Measurements from ENCODE around the gene TBCD.
"Not testable (repeated sequence)": the region's sequence is repeated elsewhere in the genome, so short reads cannot be mapped to it uniquely, and the experiment has no call there.

Gene TBCD

GRCh38 chr17:82765371-82765770 lies 13.5 kb downstream of the TBCD start:
- no peak for DNase-seq (ENCODE audit: low read depth in 1 of 2, low spot score in 1 of 2)

DNA sequence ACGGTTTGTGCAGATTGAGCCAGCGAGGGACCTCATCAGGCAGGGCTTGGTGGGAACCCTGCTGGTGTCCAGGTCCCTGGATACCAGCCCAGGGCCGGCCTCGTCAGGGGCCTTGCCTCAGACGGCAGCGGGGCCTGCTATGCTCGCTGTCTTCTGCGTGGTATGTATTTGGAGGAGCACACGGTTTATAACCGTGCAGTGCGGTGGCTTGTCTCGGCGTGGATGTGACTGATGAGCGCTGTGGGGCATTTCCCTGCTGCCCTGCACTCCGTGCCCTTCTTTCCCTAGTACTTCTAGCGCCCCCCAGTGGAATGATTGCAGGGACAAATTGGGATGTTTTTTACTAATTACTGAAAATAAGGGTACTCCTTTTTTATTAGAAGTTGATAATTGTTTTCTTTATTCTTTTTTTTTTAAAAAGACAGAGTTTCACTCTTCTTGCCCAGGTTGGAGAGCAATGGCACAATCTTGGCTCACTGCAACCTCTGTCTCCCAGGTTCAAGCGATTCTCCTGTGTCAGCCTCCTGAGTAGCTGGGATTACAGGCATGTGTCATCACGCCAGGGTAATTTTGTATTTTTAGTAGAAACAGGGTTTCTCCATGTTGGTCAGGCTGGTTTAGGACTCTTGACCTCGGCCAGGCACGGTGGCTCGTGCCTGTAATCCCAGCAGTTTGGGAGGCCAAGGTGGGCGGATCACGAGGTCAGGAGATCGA lies 15.3 kb downstream of the TBCD start:
- no peak for DNase-seq (ENCODE audit: low read depth in 1 of 2, low spot score in 1 of 2)

DNA sequence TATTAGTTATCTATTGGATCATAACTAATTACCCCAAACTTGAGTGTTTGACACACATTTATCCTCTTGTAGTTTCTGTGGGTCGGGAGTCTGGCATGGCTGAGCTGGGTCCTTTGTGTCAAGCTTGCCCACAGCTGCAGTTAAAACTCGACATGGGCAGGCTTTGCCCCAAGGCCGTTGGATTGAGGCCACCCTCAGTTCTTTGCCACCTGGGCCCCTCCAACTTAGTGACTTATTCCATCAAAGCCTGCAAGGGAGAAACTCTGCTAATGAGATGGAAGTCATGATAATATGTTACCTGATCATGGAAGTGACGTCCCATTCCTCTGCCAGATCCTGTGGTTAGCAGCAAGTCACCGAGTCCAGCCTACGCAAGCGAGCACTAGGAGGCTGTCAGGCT lies 17.2 kb downstream of the TBCD start:
- DNase-seq (ENCODE audit: low read depth in 1 of 2, low spot score in 1 of 2), result no peak

GRCh38 chr17:82772026-82772425 lies 20.2 kb downstream of the TBCD start:
- no peak for DNase-seq (ENCODE audit: low read depth in 1 of 2, low spot score in 1 of 2)

DNA sequence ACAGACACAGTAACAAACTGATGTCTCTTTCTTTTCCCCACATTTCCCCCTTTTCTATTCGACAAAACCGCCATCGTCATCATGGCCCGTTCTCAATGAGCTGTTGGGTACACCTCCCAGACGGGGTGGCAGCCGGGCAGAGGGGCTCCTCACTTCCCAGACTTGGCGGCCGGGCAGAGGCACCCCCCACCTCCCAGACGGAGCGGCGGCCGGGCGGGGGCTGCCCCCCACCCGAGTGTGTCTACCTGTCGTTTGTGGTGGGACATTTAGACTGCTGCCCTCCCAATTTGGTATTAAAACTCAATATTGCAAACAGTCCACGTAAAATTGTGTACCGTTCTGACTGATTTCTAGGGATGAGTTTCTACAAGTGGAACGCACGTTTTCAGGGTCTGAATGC lies 22.6 kb downstream of the TBCD start:
- DNase-seq (ENCODE audit: low read depth in 1 of 2, low spot score in 1 of 2), result not testable (repeated sequence)

- peak in 1 of 2 donors; percentile 28 for DNase-seq (ENCODE audit: low read depth in 1 of 2, low spot score in 1 of 2)
Observed at GRCh38 chr17:82775001-82775823, 23.3 kb downstream of the TBCD start.

- DNase-seq (ENCODE audit: low read depth in 1 of 2, low spot score in 1 of 2), result no peak
Observed at GRCh38 chr17:82776454-82776853, 24.6 kb downstream of the TBCD start.

DNA sequence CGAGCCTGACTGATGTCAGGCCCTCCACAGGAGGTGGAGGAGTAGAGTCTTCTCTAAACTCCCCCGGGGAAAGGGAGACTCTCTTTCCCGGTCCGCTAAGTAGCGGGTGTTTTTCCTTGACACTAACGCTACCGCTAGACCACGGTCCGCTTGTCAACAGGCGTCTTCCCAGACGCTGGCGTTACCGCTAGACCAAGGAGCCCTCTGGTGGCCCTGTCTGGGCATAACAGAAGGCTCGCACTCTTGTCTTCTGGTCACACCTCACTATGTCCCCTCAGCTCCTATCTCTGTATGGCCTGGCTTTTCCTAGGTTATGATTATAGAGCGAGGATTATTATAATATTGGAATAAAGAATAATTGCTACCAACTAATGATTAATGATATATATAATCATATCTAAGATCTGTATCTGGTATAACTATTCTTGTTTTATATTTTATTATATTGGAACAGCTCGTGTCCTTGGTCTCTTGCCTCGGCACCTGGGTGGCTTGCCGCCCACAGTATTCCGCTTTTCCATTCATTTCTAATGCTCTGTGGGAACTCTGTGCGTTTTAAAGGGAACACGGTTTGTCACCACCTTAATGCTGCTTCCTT lies 26.0 kb downstream of the TBCD start:
- DNase-seq (ENCODE audit: low read depth in 1 of 2, low spot score in 1 of 2), result not testable (repeated sequence)

DNA sequence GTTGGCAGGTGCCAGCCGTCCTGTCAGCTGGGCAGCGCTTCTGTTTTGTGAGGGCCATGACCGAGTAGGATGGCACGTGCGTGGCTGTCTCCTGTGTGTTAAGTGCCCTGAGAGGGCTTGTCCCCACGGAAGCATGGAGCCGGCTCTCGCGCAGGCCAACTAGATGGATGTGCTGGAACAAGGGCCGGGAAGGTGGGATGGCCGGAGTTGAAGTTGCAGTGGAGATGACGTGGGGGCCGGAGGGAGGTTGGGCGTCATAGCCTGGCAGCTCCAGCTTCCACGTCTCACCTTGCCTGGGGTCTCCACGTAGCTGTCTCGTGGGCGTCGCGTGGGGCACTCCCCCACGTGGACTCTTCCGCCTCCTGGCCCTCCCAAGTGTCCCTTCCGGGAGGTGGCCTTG lies 27.7 kb downstream of the TBCD start:
- DNase-seq (ENCODE audit: low read depth in 1 of 2, low spot score in 1 of 2), result no peak

GRCh38 chr17:82780195-82780594 lies 28.3 kb downstream of the TBCD start:
- no peak for DNase-seq (ENCODE audit: low read depth in 1 of 2, low spot score in 1 of 2)

DNA sequence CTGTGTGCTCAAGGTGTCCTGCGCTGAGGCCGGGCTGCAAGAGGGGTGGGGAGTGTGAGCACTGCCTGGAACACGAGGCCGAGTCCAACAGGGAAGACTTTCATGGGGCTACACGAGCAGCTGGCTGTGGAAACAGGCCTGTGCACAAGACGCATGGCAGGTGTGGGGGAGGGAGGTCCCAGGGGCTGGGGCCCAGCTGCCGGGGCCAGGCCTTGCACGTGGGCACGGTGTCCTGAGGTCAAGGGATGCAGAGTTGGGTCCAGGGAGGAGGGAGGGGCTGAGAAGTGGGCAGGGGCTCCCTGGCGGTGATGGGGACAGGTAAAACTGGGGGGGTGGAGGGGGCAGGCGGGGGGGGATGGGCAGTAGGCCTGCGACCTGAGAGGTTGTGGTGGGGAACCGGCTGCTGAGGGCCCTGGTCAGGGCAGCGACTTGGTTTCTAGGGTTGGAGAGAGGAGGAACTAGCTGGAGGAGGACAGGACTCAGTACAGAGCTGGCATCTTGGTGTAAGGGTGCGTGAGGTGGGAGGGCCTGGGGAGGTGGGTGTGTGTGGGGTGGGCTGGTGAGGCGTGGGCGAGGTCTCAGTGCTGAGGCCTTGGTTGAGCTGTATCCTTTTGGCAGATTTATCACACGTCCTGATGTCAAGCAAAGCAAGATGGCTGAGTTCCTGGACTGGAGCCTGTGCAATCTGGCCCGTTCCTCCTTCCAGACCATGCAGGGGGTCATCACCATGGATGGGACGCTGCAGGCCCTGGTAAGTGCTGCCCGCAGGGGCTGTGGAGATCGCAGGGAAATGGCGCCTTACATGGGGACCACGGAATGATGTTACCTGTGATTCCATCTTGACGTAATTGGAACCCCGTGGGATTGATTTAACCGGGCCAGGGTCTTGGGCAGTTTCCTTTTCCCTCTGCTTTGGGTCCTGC lies 29.4 kb downstream of the TBCD start:
- no peak for DNase-seq (ENCODE audit: low read depth in 1 of 2, low spot score in 1 of 2)

- peak; percentile 73 to 77 for DNase-seq (ENCODE audit: low read depth in 1 of 2, low spot score in 1 of 2)
Observed at GRCh38 chr17:82781894-82782274, 30.0 kb downstream of the TBCD start.

GRCh38 chr17:82782657-82783207 lies 30.9 kb downstream of the TBCD start:
- no peak for DNase-seq (ENCODE audit: low read depth in 1 of 2, low spot score in 1 of 2)

GRCh38 chr17:82783498-82783897 lies 31.6 kb downstream of the TBCD start:
- DNase-seq (ENCODE audit: low read depth in 1 of 2, low spot score in 1 of 2), result no peak

- not testable (repeated sequence) for DNase-seq (ENCODE audit: low read depth in 1 of 2, low spot score in 1 of 2)
Observed at GRCh38 chr17:82785581-82785980, 33.7 kb downstream of the TBCD start.

DNA sequence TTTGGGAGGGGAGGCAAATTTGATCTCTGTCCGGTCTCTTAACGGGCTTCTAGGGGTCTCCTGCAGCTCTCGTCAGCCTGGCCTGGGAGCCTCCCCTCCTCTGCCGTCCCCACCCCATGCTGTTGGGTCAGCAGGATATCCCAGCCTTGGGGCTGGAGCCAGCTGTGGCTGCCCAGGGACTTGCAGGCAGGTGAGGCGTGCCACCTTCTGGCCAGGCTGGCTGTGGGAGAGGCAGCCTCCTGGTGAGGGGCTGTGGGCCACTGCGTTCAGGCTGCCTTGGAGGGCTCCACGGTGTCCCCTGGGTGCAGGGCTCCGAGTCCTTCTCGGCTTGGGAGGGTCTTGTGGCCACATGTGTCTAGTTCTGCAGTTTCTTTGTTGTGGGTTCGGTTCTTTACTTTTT lies 34.6 kb downstream of the TBCD start:
- no peak for DNase-seq (ENCODE audit: low read depth in 1 of 2, low spot score in 1 of 2)

GRCh38 chr17:82787081-82787848 lies 35.4 kb downstream of the TBCD start:
- DNase-seq (ENCODE audit: low read depth in 1 of 2, low spot score in 1 of 2), result no peak

- no peak for DNase-seq (ENCODE audit: low read depth in 1 of 2, low spot score in 1 of 2)
Observed at GRCh38 chr17:82788206-82789001, 36.5 kb downstream of the TBCD start.

GRCh38 chr17:82789051-82789592 lies 37.3 kb downstream of the TBCD start:
- no peak for DNase-seq (ENCODE audit: low read depth in 1 of 2, low spot score in 1 of 2)

Measured in stimulated activated CD4-positive, alpha-beta T cell treated with anti-CD3 and anti-CD28 coated beads, Interleukin-15, amount 100 ng/mL, for 1 hour (primary cell).